Measurements from ENCODE around the gene CD109.
"Not testable (repeated sequence)": the region's sequence is repeated elsewhere in the genome, so short reads cannot be mapped to it uniquely, and the experiment has no call there.

The CD109 gene

GRCh38 chr6:73791336-73791735 is 95.3 kb downstream of the CD109 start:
- DNase-seq (ENCODE audit: low spot score) = no peak

- no peak for DNase-seq (ENCODE audit: low spot score)
Measured at GRCh38 chr6:73792738-73793137, 96.7 kb downstream of the CD109 start.

GRCh38 chr6:73796881-73797280 is 100.9 kb downstream of the CD109 start:
- no peak for DNase-seq (ENCODE audit: low spot score)

GRCh38 chr6:73797861-73798260 is 101.9 kb downstream of the CD109 start:
- no peak for DNase-seq (ENCODE audit: low spot score)

GRCh38 chr6:73798592-73798991 is 102.6 kb downstream of the CD109 start:
- peak; percentile 86 for DNase-seq (ENCODE audit: low spot score)

GRCh38 chr6:73800997-73801396 is 105.0 kb downstream of the CD109 start:
- DNase-seq (ENCODE audit: low spot score) = no peak

- no peak for DNase-seq (ENCODE audit: low spot score)
Measured at GRCh38 chr6:73801652-73802268, 105.8 kb downstream of the CD109 start.

- no peak for DNase-seq (ENCODE audit: low spot score)
Measured at GRCh38 chr6:73802366-73802765, 106.4 kb downstream of the CD109 start.

- DNase-seq (ENCODE audit: low spot score) = peak; percentile 65
Measured at GRCh38 chr6:73803562-73804241, 107.7 kb downstream of the CD109 start.

- DNase-seq (ENCODE audit: low spot score) = not testable (repeated sequence)
Measured at GRCh38 chr6:73805221-73805620, 109.2 kb downstream of the CD109 start.

GRCh38 chr6:73805982-73806381 is 110.0 kb downstream of the CD109 start:
- DNase-seq (ENCODE audit: low spot score) = not testable (repeated sequence)

GRCh38 chr6:73811706-73812105 is 115.7 kb downstream of the CD109 start:
- no peak for DNase-seq (ENCODE audit: low spot score)

GRCh38 chr6:73817253-73817652 is 121.2 kb downstream of the CD109 start:
- no peak for DNase-seq (ENCODE audit: low spot score)

- DNase-seq (ENCODE audit: low spot score) = no peak
Measured at GRCh38 chr6:73823046-73823735, 127.2 kb downstream of the CD109 start.

- no peak for DNase-seq (ENCODE audit: low spot score)
Measured at GRCh38 chr6:73823832-73824231, 127.8 kb downstream of the CD109 start.

GRCh38 chr6:73826571-73826970 is 130.6 kb downstream of the CD109 start:
- no peak for DNase-seq (ENCODE audit: low spot score)

- no peak for DNase-seq (ENCODE audit: low spot score)
Measured at GRCh38 chr6:73830119-73830518, 134.1 kb downstream of the CD109 start.

- no peak for DNase-seq (ENCODE audit: low spot score)
Measured at GRCh38 chr6:73832313-73832712, 136.3 kb downstream of the CD109 start.

GRCh38 chr6:73844696-73845095 is 148.7 kb downstream of the CD109 start:
- not testable (repeated sequence) for DNase-seq (ENCODE audit: low spot score)

GRCh38 chr6:73851048-73851447 is 155.0 kb downstream of the CD109 start:
- not testable (repeated sequence) for DNase-seq (ENCODE audit: low spot score)

- DNase-seq (ENCODE audit: low spot score) = peak; percentile 61
Measured at GRCh38 chr6:73854998-73855718, 159.2 kb downstream of the CD109 start.

GRCh38 chr6:73857341-73857890 is 161.4 kb downstream of the CD109 start:
- no peak for DNase-seq (ENCODE audit: low spot score)
